Endothelial cell of umbilical vein (primary cell): ENCODE measurements around the gene TCAP.

Experiments
- CTCF ChIP-seq, 2 donors: IDR thresholded peaks; 1 replicate in 1 of 2; 2 replicates in 1 of 2; pipeline ENCODE4 v1.5.1; 2011; ENCODE audit warnings: low read length in 2 of 2, mild to moderate bottlenecking in 2 of 2, moderate library complexity in 2 of 2, control low read depth in 1 of 2, inconsistent platforms in 1 of 2, low read depth in 1 of 2; ENCODE audit not compliant: insufficient read depth in 1 of 2; ENCODE audit errors: extremely low read depth in 1 of 2
- POLR2A ChIP-seq: IDR thresholded peaks from 2 replicates; pipeline ENCODE4 v1.6.1; 2012; ENCODE audit warnings: low read depth, mild to moderate bottlenecking, control low read depth, low read length
- POLR2AphosphoS5 ChIP-seq: IDR thresholded peaks from 2 replicates; pipeline ENCODE4 v1.6.1; 2012; ENCODE audit warnings: low read depth, mild to moderate bottlenecking, control low read depth, low read length, moderate library complexity; ENCODE audit not compliant: insufficient read depth

GRCh38 chr17:39639566-39640458 lies 25.3 kb upstream of the TCAP start:
- TF ChIP-seq POLR2A = no peak
- no peak for TF ChIP-seq POLR2AphosphoS5
- no peak for TF ChIP-seq CTCF (IDR thresholded peaks at IDR 0.05; ENCODE audit: extremely low read depth in 1 of 2, insufficient read depth in 1 of 2, low read depth in 1 of 2, low read length in 2 of 2)
